Body of pancreas (tissue), 4 donors: Measurements from ENCODE around the gene ALG3. TPM values are rescaled to one million over a fixed set of nuclear protein-coding genes. Genes with fewer than 3 reads are reported as not detected.

ENCODE experiments used
- ATAC-seq: fragments of 150-250 bp; one replicate; pipeline ENCODE4 v1.9.1; 2016
- DNase-seq, 4 donors: peaks; one replicate each; pipeline ENCODE4 v3.0.0-alpha.2; 2019
- H3K27ac ChIP-seq, 4 donors: fragments of 200-600 bp; sonication (generic); 1 replicate in 3 of 4; 2 replicates in 1 of 4; pipeline versions ENCODE4 v1.5.1 to v1.6.1; 2016 to 2019; ENCODE audit warnings: mild to moderate bottlenecking in 1 of 4, mixed read lengths in 1 of 4, moderate library complexity in 1 of 4
- H3K27me3 ChIP-seq, 2 donors: fragments of 200-600 bp; sonication (generic); one replicate each; pipeline ENCODE4 v1.6.0; 2016; ENCODE audit warnings: mild to moderate bottlenecking in 1 of 2
- H3K36me3 ChIP-seq, 2 donors: fragments of 200-600 bp; sonication (generic); replicated peaks in 1 of 2; 2 replicates each; pipeline ENCODE4 v1.5.1; 2016; ENCODE audit warnings: low read depth in 2 of 2; ENCODE audit not compliant: insufficient read depth in 1 of 2
- H3K4me1 ChIP-seq: fragments of 200-600 bp; sonication (generic); one replicate; pipeline ENCODE4 v1.6.0; 2016
- H3K4me3 ChIP-seq, 2 donors: fragments of 200-600 bp; sonication (generic); 1 replicate in 1 of 2; 2 replicates in 1 of 2; pipeline ENCODE4 v1.5.1; 2016 to 2019
- H3K9me3 ChIP-seq, 3 donors: fragments of 200-600 bp; sonication (generic); 1 replicate in 2 of 3; 2 replicates in 1 of 3; pipeline ENCODE4 v1.5.1; 2016
- POLR2A ChIP-seq, 3 donors: fragments of 450-650 bp; IDR thresholded peaks; one replicate each; pipeline ENCODE4 v1.6.1; 2016; ENCODE audit warnings: antibody characterized with exemption in 3 of 3, mild to moderate bottlenecking in 2 of 3
- WGBS, 2 donors: methylation state at CpG; one replicate each; pipeline ENCODE4 v1.1.5; 2017; 5-methylcytosine and 5-hydroxymethylcytosine counted together
- intact Hi-C: fragments of 100-400 bp; cut with DNase I; formaldehyde crosslinking; loops from one replicate; pipeline ENCODE4 v1.15.1; 2023
- total RNA-seq, 2 donors: library from RNA; depleted of rRNA; stranded (reverse); fragments of >200 nt; gene quantifications; one replicate each; pipeline ENCODE4 v1.1.0, GENCODE V29; 2016
- TF ChIP-seq, protein P1 (sequence below), 7 experiments: fragments of 450-650 bp in 4 of 7; fragments of 200-600 bp in 3 of 7; sonication (generic) in 3 of 7; IDR thresholded peaks; one replicate each; pipeline ENCODE4 v1.5.1; 2016 to 2019; ENCODE audit warnings: antibody characterized with exemption in 7 of 7

ALG3 gene
- total RNA-seq, 2 donors from 2014 or later = 32.4 to 67.6 TPM

DNA sequence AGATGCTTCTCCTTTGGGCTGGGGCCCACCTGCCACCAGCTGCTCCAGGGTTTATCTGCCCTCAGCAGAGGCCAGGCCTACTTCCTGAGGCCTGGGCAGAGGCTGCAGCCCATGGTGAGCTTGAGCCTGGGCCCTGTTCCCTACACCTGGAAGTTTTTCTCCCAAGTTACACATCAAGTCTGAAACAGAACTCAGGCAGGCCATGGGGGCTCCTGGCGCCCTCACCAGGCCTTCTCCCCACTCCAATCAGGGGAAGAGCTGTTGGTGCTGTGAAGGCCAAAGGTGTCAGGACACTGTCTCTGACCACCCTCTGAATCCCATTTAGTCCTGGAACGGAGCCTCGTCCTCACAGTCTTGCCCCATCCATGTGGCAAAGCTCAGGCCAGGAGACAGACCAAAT is 12.1 kb downstream of the ALG3 start:
- Histone ChIP-seq H3K36me3 (no peaks in the 10 kb centered on the region), H3K9me3 (no peaks in the 10 kb centered on the region), H3K27me3 (no peaks in the 10 kb centered on the region), H3K4me3 (no peak overlapping the region), H3K4me1 (peaks cover 8% of the 10 kb centered on the region), H3K27ac (no peak overlapping the region)
- DNase-seq = no peak
- intact Hi-C loops = no loop called here
- TF ChIP-seq, protein P1, sequence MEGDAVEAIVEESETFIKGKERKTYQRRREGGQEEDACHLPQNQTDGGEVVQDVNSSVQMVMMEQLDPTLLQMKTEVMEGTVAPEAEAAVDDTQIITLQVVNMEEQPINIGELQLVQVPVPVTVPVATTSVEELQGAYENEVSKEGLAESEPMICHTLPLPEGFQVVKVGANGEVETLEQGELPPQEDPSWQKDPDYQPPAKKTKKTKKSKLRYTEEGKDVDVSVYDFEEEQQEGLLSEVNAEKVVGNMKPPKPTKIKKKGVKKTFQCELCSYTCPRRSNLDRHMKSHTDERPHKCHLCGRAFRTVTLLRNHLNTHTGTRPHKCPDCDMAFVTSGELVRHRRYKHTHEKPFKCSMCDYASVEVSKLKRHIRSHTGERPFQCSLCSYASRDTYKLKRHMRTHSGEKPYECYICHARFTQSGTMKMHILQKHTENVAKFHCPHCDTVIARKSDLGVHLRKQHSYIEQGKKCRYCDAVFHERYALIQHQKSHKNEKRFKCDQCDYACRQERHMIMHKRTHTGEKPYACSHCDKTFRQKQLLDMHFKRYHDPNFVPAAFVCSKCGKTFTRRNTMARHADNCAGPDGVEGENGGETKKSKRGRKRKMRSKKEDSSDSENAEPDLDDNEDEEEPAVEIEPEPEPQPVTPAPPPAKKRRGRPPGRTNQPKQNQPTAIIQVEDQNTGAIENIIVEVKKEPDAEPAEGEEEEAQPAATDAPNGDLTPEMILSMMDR (IDR thresholded peaks at IDR 0.05) = no peak
- no peak for TF ChIP-seq POLR2A (IDR thresholded peaks at IDR 0.05)
- ATAC-seq = no peak
- WGBS, 2 donors = 82 to 86% methylated on average over 2 to 3 of the region's 3 CpGs

DNA sequence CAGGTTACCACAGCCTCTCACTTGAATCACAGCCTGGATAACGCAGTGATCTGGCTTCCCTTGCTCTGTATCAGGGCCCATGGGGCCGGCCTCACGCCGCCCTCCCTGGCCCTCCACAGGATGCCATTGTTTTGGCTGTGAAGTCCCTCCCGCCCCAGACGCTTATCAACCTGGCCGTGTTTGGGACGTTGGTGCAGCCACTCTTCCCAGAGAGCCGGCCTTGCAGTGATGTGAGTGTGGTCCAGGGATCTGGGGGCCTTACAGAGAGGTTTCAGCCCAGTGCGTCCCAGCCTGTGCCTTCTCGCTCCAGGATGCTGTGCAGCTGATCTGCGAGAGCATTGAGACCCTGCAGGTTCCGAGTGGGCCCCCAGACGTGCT is 12.7 kb downstream of the ALG3 start:
- Histone ChIP-seq H3K27ac (no peak overlapping the region), H3K9me3 (no peaks in the 10 kb centered on the region), H3K27me3 (no peaks in the 10 kb centered on the region), H3K36me3 (no peaks in the 10 kb centered on the region), H3K4me3 (no peak overlapping the region), H3K4me1 (peaks cover 3% of the 10 kb centered on the region)
- 74 to 76% methylated on average over 14 of the region's 14 CpGs for WGBS, 2 donors
- ATAC-seq (no peak), DNase-seq (no peak)
- TF ChIP-seq POLR2A (IDR thresholded peaks at IDR 0.05) = no peak
- TF ChIP-seq, protein P1 (IDR thresholded peaks at IDR 0.05) = no peak
- intact Hi-C loops = no loop called here

DNA sequence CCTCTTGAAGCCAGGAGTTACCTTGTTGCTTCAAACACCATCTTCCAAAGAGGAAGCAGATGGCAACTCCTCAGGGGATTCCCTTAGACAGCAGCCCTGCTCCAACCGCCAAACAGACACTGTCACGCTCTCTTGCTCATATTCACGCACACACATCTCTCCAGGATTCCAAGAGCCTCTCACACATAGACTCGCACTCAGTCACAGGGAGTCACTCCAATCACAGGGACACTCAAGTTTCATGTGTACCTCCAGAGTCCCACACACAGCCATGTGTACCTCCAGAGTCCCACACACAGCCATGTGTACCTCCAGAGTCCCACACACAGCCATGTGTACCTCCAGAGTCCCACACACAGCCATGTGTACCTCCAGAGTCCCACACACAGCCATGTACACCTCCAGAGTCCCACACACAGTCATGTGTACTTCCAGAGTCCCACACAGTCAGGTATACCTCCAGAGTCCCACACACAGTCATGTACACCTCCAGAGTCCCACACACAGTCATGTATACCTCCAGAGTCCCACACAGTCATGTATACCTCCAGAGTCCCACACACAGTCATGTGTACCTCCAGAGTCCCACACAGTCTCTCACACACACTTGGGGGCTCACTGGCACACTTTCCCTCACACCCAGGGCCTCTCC is 13.3 kb downstream of the ALG3 start:
- H3K36me3 ChIP-seq = no peaks in the 10 kb centered on the region
- TF ChIP-seq, protein P1 (IDR thresholded peaks at IDR 0.05) = no peak
- no peak for TF ChIP-seq POLR2A (IDR thresholded peaks at IDR 0.05)
- no peak overlapping the region for H3K4me3 ChIP-seq
- ATAC-seq (no peak), DNase-seq (no peak)
- WGBS, 2 donors = 78 to 87% methylated on average over 4 of the region's 4 CpGs
- H3K27ac ChIP-seq = no peak overlapping the region
- intact Hi-C loops = no loop called here
- H3K27me3 ChIP-seq = no peaks in the 10 kb centered on the region
- peaks cover 6% of the 10 kb centered on the region for H3K4me1 ChIP-seq
- H3K9me3 ChIP-seq = no peaks in the 10 kb centered on the region

DNA sequence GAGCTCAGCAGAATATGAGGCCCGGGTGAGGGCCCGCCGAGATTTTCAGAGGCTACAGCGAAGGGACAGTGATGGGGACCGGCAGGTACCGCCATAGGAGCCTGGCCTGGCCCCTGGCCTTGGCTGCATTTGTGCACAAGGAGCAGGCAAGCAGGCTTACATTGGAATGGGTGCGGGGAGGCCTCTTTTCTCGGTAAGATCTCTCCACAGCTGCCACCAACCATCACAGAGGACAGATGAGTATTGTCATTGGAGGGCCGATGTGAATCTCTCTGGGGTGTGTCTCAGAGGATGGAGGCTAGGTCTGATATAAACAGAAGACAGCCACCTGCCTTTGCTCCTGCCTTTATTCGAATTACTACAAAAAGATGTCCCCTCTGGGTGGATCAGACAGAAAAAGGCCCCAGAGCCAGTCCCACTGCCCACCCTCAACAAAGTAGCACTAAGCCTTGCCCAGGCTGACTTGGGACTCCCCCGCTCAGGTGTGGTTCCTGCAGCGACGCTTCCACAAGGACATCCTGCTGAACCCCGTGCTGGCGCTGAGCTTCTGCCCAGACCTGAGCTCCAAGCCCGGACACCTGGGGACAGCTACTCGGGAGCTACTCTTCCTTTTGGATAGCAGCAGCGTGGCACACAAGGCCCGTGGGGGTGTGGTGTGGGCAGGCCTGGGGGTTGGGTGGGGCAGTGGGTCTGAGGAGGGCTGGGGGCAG is 13.9 kb downstream of the ALG3 start:
- no peak overlapping the region for H3K4me3 ChIP-seq
- intact Hi-C loops = no loop called here
- no peaks in the 10 kb centered on the region for H3K36me3 ChIP-seq
- H3K9me3 ChIP-seq = no peaks in the 10 kb centered on the region
- DNase-seq = no peak
- H3K27me3 ChIP-seq = no peaks in the 10 kb centered on the region
- TF ChIP-seq, protein P1 (IDR thresholded peaks at IDR 0.05) = no peak
- no peak for TF ChIP-seq POLR2A (IDR thresholded peaks at IDR 0.05)
- WGBS, 2 donors = 88% methylated on average over 12 to 19 of the region's 19 CpGs
- H3K4me1 ChIP-seq = peaks cover 13% of the 10 kb centered on the region
- no peak overlapping the region for H3K27ac ChIP-seq
- ATAC-seq = no peak
